ES-I3 (cell line): ENCODE results near the gene SP110.
A peak's percentile ranks its signal among the peaks of the same experiment; 100 is the strongest.
"Not testable (repeated sequence)": the region's sequence is repeated elsewhere in the genome, so short reads cannot be mapped to it uniquely, and the experiment has no call there.

Experiments used
- H3K36me3 ChIP-seq: 2 replicates; pipeline ENCODE4 v1.6.1; 2013; ENCODE audit warnings: mild to moderate bottlenecking, low read length, control low read depth, moderate library complexity; ENCODE audit not compliant: insufficient read depth
- H3K4me1 ChIP-seq: 2 replicates; pipeline ENCODE4 v1.6.1; 2013; ENCODE audit warnings: mild to moderate bottlenecking, control low read depth, low read length; ENCODE audit not compliant: insufficient read depth
- H3K9ac ChIP-seq: 2 replicates; pipeline ENCODE4 v1.6.1; 2013; ENCODE audit warnings: low read depth, mild to moderate bottlenecking, low read length, moderate library complexity
- H3K9me3 ChIP-seq: 2 replicates; pipeline ENCODE4 v1.6.1; 2013; ENCODE audit warnings: mild to moderate bottlenecking, low read length, moderate library complexity; ENCODE audit not compliant: control insufficient read depth, insufficient read depth

The SP110 gene

GRCh38 chr2:230219419-230220331 is at the start of gene SP110:
Gene SP110 (minus strand): TSS chr2:230219984. CDS start chr2:230216927, 3,057 bp downstream.
- Histone ChIP-seq H3K36me3 (no peaks in the 10 kb centered on the region), H3K9me3 (no peaks in the 10 kb centered on the region), H3K9ac (peak within 1 kb of the TSS; percentile 65; the same call in 1 of the 2 replicates), H3K4me1 (peaks cover 5% of the 10 kb centered on the region; the same call in 1 of the 2 replicates)

GRCh38 chr2:230268606-230269243 is 48.9 kb upstream of the SP110 start:
- Histone ChIP-seq H3K9me3 (no peaks in the 10 kb centered on the region), H3K36me3 (no peaks in the 10 kb centered on the region), H3K9ac (no peak overlapping the region), H3K4me1 (no peaks in the 10 kb centered on the region)

GRCh38 chr2:230267556-230267955 is 47.8 kb upstream of the SP110 start:
- Histone ChIP-seq H3K4me1 (no peaks in the 10 kb centered on the region), H3K9me3 (no peaks in the 10 kb centered on the region), H3K36me3 (no peaks in the 10 kb centered on the region), H3K9ac (no peak overlapping the region)

- Histone ChIP-seq H3K4me1 (no peaks in the 10 kb centered on the region), H3K9me3 (no peaks in the 10 kb centered on the region), H3K36me3 (no peaks in the 10 kb centered on the region), H3K9ac (no peak overlapping the region)
These were observed 47.3 kb upstream of the SP110 start for GRCh38 chr2:230267059-230267458.

DNA sequence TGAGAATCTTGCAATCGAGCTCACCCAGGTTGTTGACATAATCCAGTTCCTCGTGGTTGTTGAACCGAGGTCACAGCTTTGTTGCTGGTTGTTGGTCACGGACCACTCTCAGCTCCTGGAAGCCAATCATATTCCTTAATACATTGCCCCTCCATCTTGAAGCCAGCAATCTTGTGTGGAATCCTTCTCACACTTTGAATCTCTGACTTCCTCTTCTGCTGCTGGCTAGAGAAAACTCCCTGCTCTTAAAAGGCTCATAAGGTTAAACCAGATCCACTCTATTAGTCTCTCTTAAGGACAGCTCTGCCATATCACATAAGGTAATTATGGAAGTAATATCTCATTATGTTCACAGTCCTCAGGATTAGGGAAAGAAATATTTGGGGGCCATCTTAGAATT is 46.9 kb upstream of the SP110 start:
- H3K4me1 ChIP-seq, result no peaks in the 10 kb centered on the region
- H3K9ac ChIP-seq, result no peak overlapping the region
- no peaks in the 10 kb centered on the region for H3K36me3 ChIP-seq
- H3K9me3 ChIP-seq, result no peaks in the 10 kb centered on the region

DNA sequence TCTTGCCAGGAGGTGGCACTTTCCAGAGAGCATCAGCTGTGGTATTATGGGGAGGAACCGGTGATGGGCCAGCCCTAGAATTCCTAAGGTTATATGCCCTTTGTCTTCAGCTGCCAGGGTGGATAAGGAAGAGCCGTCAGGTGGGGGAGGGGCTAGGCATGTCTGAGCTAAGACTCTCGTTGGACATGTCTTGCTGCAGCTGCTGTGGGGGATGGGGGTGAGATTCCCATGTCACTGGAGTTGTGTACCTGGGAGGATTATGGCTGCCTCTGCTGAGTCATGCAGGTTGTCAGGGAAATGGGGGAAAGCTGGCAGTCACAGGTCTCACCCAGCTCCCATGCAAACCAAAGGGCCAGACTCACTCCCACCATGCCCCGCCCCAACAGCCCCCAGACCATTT is 45.2 kb upstream of the SP110 start:
- H3K9me3 ChIP-seq, H3K4me1 ChIP-seq, H3K36me3 ChIP-seq, H3K9ac ChIP-seq: not testable (repeated sequence)

- no peaks in the 10 kb centered on the region for H3K4me1 ChIP-seq
These were observed 42.5 kb upstream of the SP110 start for GRCh38 chr2:230262246-230262645.

GRCh38 chr2:230258483-230258882 is 38.7 kb upstream of the SP110 start:
- no peaks in the 10 kb centered on the region for H3K4me1 ChIP-seq
- H3K9ac ChIP-seq, result no peak overlapping the region
- no peaks in the 10 kb centered on the region for H3K9me3 ChIP-seq
- no peaks in the 10 kb centered on the region for H3K36me3 ChIP-seq

More at GRCh38 chr2:230262246-230262645, 42.5 kb upstream of the SP110 start:
- Histone ChIP-seq H3K9me3 (no peaks in the 10 kb centered on the region), H3K36me3 (no peaks in the 10 kb centered on the region), H3K9ac (no peak overlapping the region)

DNA sequence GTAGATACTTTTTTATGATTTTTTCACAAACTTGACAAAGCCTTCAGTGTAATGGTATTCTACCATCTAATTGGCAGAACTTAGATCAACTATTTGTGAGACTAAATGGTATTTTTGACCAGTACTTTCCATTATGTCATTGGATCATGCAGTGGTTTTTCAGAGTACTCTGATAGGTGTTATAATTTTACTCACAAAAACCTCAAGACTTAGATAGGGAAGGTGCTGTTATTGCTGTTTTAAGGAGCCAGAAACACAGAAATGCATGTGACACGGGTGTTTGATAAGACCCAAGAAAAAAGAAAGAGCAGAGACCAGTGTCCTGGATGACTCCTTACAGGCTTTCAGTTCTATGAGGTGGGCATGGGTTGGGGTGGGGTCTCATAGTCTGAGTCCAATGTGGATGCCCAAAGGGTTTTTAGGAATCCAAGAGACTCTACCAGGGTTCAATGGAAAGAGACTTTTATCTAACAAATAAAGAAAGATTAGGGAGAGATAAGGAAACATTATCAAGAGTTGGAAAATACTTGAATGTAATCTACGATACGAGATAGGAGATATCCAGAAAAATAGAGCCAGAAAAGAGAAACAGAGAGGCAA is 37.0 kb upstream of the SP110 start:
- Histone ChIP-seq H3K9me3 (no peaks in the 10 kb centered on the region), H3K9ac (no peak overlapping the region), H3K4me1 (no peaks in the 10 kb centered on the region), H3K36me3 (no peaks in the 10 kb centered on the region)

DNA sequence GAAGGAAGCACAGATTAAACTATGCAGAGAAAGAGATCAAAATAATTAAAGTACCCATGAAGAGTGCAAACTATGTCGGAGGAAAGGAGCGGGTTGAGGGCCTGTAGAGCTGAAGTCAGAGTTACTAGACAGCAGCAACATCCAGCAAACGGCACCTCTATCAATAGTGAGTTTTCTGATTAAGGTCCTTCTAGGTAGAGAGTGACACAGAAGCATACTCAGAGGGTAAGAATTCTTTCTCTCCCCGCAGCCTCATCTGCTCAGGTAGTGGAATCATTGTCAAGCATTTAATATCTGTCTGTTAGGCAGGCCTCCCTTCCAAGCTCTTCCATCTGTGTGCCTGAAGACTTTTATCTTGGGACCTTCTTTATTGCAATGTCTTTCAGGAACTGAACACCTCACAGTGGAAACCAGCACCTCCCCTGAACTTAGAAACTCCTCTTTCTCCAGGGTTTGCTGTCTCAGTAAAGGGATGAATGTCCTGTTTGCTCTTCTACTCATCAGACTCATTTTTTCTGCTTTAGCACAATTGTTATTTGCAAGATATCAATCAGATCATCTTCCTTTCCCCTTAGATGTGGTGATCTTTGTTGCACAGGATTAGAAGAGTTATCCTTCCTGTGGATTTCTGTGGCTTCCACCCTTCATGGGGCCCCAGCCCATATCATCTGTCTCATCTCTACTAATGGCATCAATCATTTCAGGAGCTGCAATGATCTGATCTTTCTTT is 34.5 kb upstream of the SP110 start:
- H3K9me3 ChIP-seq, result no peaks in the 10 kb centered on the region
- no peaks in the 10 kb centered on the region for H3K4me1 ChIP-seq
- no peaks in the 10 kb centered on the region for H3K36me3 ChIP-seq
- no peak overlapping the region for H3K9ac ChIP-seq

DNA sequence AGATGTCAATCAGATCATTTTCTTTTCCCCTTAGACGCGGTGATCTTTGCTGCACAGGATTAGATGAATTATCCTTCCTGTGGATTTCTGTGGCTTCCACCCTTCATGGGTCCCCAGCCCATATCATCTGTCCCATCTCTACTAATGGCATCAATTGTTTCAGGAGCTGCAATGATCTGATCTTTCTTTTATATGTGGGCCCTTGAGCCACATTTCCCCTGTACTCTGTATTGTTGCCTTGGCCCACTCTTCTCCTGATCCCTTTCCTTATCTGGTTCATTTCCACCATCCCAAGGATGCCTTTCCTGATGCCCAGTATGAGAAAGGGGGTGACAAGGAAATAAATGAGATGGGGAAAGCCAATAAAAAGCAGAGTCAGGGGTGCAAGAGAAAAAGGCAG is 30.4 kb upstream of the SP110 start:
- Histone ChIP-seq H3K9me3 (no peaks in the 10 kb centered on the region), H3K4me1 (no peaks in the 10 kb centered on the region), H3K9ac (no peak overlapping the region), H3K36me3 (no peaks in the 10 kb centered on the region)

DNA sequence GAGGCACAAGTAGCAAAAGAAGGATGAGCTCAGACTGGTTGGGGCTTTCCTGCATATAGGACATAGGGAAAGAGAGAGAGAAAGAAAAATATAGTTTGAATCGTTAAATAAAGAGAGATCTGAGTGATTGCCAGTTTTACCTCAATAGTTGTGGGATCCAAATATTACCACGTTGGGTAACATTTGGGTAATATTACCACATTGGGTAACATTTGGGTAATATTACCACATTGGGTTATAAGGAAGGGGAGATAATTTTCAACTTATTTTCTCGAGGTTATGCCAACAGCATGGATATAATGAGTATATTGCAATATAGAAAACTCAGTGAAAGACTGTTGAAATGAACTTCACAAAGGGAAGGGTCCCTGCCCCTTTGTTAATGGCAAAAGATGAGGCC is 26.4 kb upstream of the SP110 start:
- Histone ChIP-seq H3K9ac (no peak overlapping the region), H3K9me3 (no peaks in the 10 kb centered on the region), H3K4me1 (no peaks in the 10 kb centered on the region), H3K36me3 (no peaks in the 10 kb centered on the region)

GRCh38 chr2:230244211-230244610 is 24.4 kb upstream of the SP110 start:
- Histone ChIP-seq H3K4me1 (no peaks in the 10 kb centered on the region), H3K36me3 (no peaks in the 10 kb centered on the region), H3K9me3 (no peaks in the 10 kb centered on the region), H3K9ac (no peak overlapping the region)

GRCh38 chr2:230234845-230235244 is 15.1 kb upstream of the SP110 start:
- H3K4me1 ChIP-seq, result 0 out of 2 replicates have a peak, but pooled peaks cover 7% of the 10 kb centered on the region
- no peaks in the 10 kb centered on the region for H3K9me3 ChIP-seq
- H3K36me3 ChIP-seq, result no peaks in the 10 kb centered on the region
- H3K9ac ChIP-seq, result no peak overlapping the region
